Karpas-422 (cell line): ENCODE data around the gene HELLS. TPM values are rescaled to one million over a fixed set of nuclear protein-coding genes. Genes with fewer than 3 reads are reported as not detected.

Experiments
- DNase-seq: peaks from one replicate; pipeline ENCODE4 v3.0.0-alpha.2; 2015
- H2AFZ ChIP-seq: fragments of 200-600 bp; sonication (generic); 2 replicates; pipeline ENCODE4 v1.6.1; 2014; ENCODE audit warnings: antibody characterized with exemption, low read length, mixed read lengths
- H3K27ac ChIP-seq: fragments of 200-600 bp; sonication (generic); 2 replicates; pipeline ENCODE4 v1.5.1; 2014; ENCODE audit warnings: mild to moderate bottlenecking, low read length, moderate library complexity
- H3K27me3 ChIP-seq: fragments of 200-600 bp; sonication (generic); 2 replicates; pipeline ENCODE4 v1.6.1; 2014; ENCODE audit warnings: low read length, mixed read lengths
- H3K36me3 ChIP-seq: fragments of 200-600 bp; sonication (generic); 2 replicates; pipeline ENCODE4 v1.6.1; 2014; ENCODE audit warnings: low read length, mixed read lengths; ENCODE audit not compliant: insufficient read depth
- H3K4me1 ChIP-seq: fragments of 200-600 bp; sonication (generic); 2 replicates; pipeline ENCODE4 v1.6.1; 2014; ENCODE audit warnings: mild to moderate bottlenecking, low read length, mixed read lengths
- H3K4me2 ChIP-seq: fragments of 200-600 bp; sonication (generic); 2 replicates; pipeline ENCODE4 v1.6.1; 2014; ENCODE audit warnings: low read length, low read depth, mild to moderate bottlenecking; ENCODE audit not compliant: poor library complexity, severe bottlenecking
- H3K4me3 ChIP-seq: fragments of 200-600 bp; sonication (generic); 2 replicates; pipeline ENCODE4 v1.5.1; 2014; ENCODE audit warnings: mild to moderate bottlenecking, antibody characterized with exemption, low read length, mixed read lengths
- H3K79me2 ChIP-seq: fragments of 200-600 bp; sonication (generic); 2 replicates; pipeline ENCODE4 v1.6.1; 2014; ENCODE audit warnings: mild to moderate bottlenecking, low read length, mixed read lengths
- H3K9ac ChIP-seq: fragments of 200-600 bp; sonication (generic); 2 replicates; pipeline ENCODE4 v1.6.0; 2014; ENCODE audit warnings: low read length
- H3K9me2 ChIP-seq: fragments of 200-600 bp; sonication (generic), shearing (Covaris generic); replicated peaks from 2 replicates; pipeline ENCODE4 v1.6.0; 2014; ENCODE audit warnings: mild to moderate bottlenecking, low read length, moderate library complexity; ENCODE audit not compliant: insufficient read depth
- H3K9me3 ChIP-seq: fragments of 300-700, 200-600 bp; sonication (generic); 2 replicates; pipeline ENCODE4 v1.6.1; 2014; ENCODE audit warnings: low read length, mixed read lengths
- H4K20me1 ChIP-seq: fragments of 200-600 bp; sonication (generic); 2 replicates; pipeline ENCODE4 v1.6.1; 2014; ENCODE audit warnings: mild to moderate bottlenecking, antibody characterized with exemption, low read length, low read depth; ENCODE audit not compliant: insufficient read depth
- total RNA-seq: library from RNA; depleted of rRNA; stranded (reverse); fragments of >200 nt; shearing (Covaris generic); gene quantifications from 2 replicates; pipeline ENCODE4 v1.2.3, GENCODE V29; 2014; ENCODE audit warnings: low replicate concordance

The HELLS gene
- total RNA-seq, 1 experiment from 2014 or later = 41.2 TPM

- H3K9me2 ChIP-seq = no peaks in the 10 kb centered on the region
- no peaks in the 10 kb centered on the region for H3K79me2 ChIP-seq
- no peaks in the 10 kb centered on the region for H4K20me1 ChIP-seq
- H3K27ac ChIP-seq = no peak overlapping the region
- no peaks in the 10 kb centered on the region for H3K27me3 ChIP-seq
- peaks cover 12% of the 10 kb centered on the region; the same call in 1 of the 2 replicates for H3K36me3 ChIP-seq
- H3K9ac ChIP-seq = no peak overlapping the region
- H3K4me3 ChIP-seq = no peak overlapping the region
- no peak overlapping the region for H3K4me2 ChIP-seq
- H3K9me3 ChIP-seq = no peaks in the 10 kb centered on the region
- no peaks in the 10 kb centered on the region for H3K4me1 ChIP-seq
- no peak overlapping the region for H2AFZ ChIP-seq
- DNase-seq = no peak
These were observed 33.2 kb downstream of the HELLS start for GRCh38 chr10:94578790-94579189.

- no peak for DNase-seq
- H3K79me2 ChIP-seq = no peaks in the 10 kb centered on the region
- H3K9me2 ChIP-seq = no peaks in the 10 kb centered on the region
- no peaks in the 10 kb centered on the region for H3K9me3 ChIP-seq
- H3K9ac ChIP-seq = no peak overlapping the region
- no peak overlapping the region for H3K4me2 ChIP-seq
- H2AFZ ChIP-seq = no peak overlapping the region
- no peak overlapping the region for H3K27ac ChIP-seq
- no peak overlapping the region for H3K4me3 ChIP-seq
- H3K4me1 ChIP-seq = no peaks in the 10 kb centered on the region
- H3K27me3 ChIP-seq = no peaks in the 10 kb centered on the region
- peaks cover 5% of the 10 kb centered on the region; the same call in 1 of the 2 replicates for H3K36me3 ChIP-seq
- no peaks in the 10 kb centered on the region for H4K20me1 ChIP-seq
These were observed 37.5 kb downstream of the HELLS start for GRCh38 chr10:94583124-94583523.

GRCh38 chr10:94591461-94592205 lies 46.0 kb downstream of the HELLS start:
- H3K27me3 ChIP-seq = no peaks in the 10 kb centered on the region

GRCh38 chr10:94602729-94603515 lies 57.3 kb downstream of the HELLS start:
- Histone ChIP-seq H3K27ac (no peak overlapping the region), H3K9ac (no peak overlapping the region), H3K9me3 (no peaks in the 10 kb centered on the region), H3K9me2 (no peaks in the 10 kb centered on the region), H3K4me2 (no peak overlapping the region), H3K79me2 (no peaks in the 10 kb centered on the region), H3K4me1 (no peaks in the 10 kb centered on the region), H3K4me3 (no peak overlapping the region), H2AFZ (no peak overlapping the region), H3K27me3 (no peaks in the 10 kb centered on the region), H4K20me1 (no peaks in the 10 kb centered on the region), H3K36me3 (peaks cover 11% of the 10 kb centered on the region; the same call in 1 of the 2 replicates)
- DNase-seq = no peak

More at GRCh38 chr10:94591461-94592205, 46.0 kb downstream of the HELLS start:
- Histone ChIP-seq H3K4me2 (no peak overlapping the region), H3K4me1 (no peaks in the 10 kb centered on the region), H3K9ac (no peak overlapping the region), H3K79me2 (no peaks in the 10 kb centered on the region), H3K4me3 (no peak overlapping the region), H4K20me1 (no peaks in the 10 kb centered on the region), H2AFZ (no peak overlapping the region), H3K36me3 (peaks cover 17% of the 10 kb centered on the region; the same call in 1 of the 2 replicates), H3K27ac (no peak overlapping the region), H3K9me3 (no peaks in the 10 kb centered on the region), H3K9me2 (no peaks in the 10 kb centered on the region)
- no peak for DNase-seq

DNA sequence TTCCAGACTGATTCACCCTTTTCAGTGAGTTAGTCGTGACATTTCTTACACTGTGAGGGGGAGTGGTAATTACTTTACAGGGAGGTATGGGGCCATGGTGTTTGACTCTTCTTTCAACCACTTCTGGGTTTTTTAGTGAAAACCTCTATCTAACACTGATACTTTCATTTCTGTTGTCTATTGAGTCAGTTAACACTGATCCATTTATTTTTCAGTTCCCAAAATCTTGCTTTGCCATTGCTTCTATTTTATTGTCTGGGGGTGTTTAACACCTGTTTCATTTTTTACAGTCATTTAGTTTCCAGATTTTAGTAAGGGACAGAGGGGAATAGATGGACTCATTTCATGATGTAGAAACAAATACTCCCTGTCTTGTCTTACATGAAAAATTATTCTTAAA lies 61.5 kb downstream of the HELLS start:
- Histone ChIP-seq H3K4me2 (no peak overlapping the region), H3K27me3 (no peaks in the 10 kb centered on the region), H2AFZ (no peak overlapping the region), H3K9ac (no peak overlapping the region), H3K9me3 (no peaks in the 10 kb centered on the region), H3K4me1 (no peaks in the 10 kb centered on the region), H3K79me2 (no peaks in the 10 kb centered on the region), H3K36me3 (peaks cover 11% of the 10 kb centered on the region; the same call in 1 of the 2 replicates), H4K20me1 (no peaks in the 10 kb centered on the region), H3K9me2 (no peaks in the 10 kb centered on the region), H3K27ac (no peak overlapping the region), H3K4me3 (no peak overlapping the region)
- no peak for DNase-seq

DNA sequence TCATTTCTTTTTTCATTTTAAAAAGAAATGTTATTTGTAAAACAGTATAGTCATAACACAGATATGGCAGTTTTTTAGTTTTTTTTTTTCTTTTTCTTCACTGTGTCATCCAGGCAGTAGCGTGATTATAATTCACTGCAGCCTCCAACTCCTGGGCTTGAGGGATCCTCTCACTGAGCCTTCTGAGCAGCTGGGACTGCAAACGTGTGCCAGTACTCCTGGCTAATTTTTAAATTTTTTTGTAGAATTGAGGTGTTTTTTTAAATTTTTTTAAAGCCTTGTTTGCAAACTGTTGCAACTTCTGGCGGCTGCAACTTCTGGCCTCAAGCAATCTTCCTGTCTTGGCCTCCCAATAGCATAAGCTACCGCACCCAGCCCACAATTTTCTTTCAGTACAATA lies 63.0 kb downstream of the HELLS start:
- Histone ChIP-seq H3K9me2 (no peaks in the 10 kb centered on the region), H3K4me2 (no peak overlapping the region), H3K27ac (no peak overlapping the region), H3K79me2 (no peaks in the 10 kb centered on the region), H4K20me1 (no peaks in the 10 kb centered on the region), H3K36me3 (peaks cover 5% of the 10 kb centered on the region; the same call in 1 of the 2 replicates), H2AFZ (no peak overlapping the region), H3K9ac (no peak overlapping the region), H3K4me1 (no peaks in the 10 kb centered on the region), H3K27me3 (no peaks in the 10 kb centered on the region), H3K9me3 (no peaks in the 10 kb centered on the region), H3K4me3 (no peak overlapping the region)
- no peak for DNase-seq

GRCh38 chr10:94614558-94614957 lies 69.0 kb downstream of the HELLS start:
- Histone ChIP-seq H3K9me2 (no peaks in the 10 kb centered on the region), H3K9ac (no peak overlapping the region), H3K4me3 (no peak overlapping the region), H3K79me2 (no peaks in the 10 kb centered on the region), H3K4me1 (no peaks in the 10 kb centered on the region), H4K20me1 (no peaks in the 10 kb centered on the region), H3K27me3 (no peaks in the 10 kb centered on the region), H3K4me2 (no peak overlapping the region), H2AFZ (no peak overlapping the region), H3K36me3 (0 out of 2 replicates have a peak, but pooled peaks cover 2% of the 10 kb centered on the region), H3K27ac (no peak overlapping the region), H3K9me3 (no peaks in the 10 kb centered on the region)
- DNase-seq = no peak

DNA sequence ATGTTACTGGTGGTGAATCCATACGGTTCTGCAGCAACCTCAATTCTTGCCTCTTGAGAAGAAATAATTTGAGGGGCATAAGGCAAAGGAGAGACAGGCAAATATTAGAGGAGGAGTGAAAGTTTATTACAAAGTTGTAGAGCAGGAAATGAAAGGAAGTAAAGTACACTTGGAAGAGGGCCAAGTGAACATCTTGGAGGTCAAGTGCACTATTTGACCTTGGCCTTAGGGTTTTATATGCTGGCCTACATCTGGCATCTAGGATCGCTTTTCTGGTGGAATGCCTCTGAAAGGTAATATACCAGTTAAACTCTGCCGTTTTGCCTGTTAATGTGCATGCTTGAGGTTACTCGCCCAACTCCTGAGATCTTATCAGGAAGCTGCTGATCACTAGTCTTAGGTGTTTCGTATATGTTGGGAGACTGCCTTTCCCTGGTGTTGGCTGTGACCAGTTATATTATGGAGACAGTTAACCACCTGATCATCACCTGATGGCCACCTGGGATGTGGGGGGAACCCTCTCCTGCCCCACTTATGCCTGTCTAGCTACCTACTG lies 71.9 kb downstream of the HELLS start:
- H3K4me3 ChIP-seq = no peak overlapping the region
- no peaks in the 10 kb centered on the region for H3K27me3 ChIP-seq
- no peak overlapping the region for H3K9ac ChIP-seq
- H2AFZ ChIP-seq = no peak overlapping the region
- H3K4me1 ChIP-seq = no peaks in the 10 kb centered on the region
- H4K20me1 ChIP-seq = no peaks in the 10 kb centered on the region
- H3K9me3 ChIP-seq = no peaks in the 10 kb centered on the region
- no peak overlapping the region for H3K4me2 ChIP-seq
- H3K9me2 ChIP-seq = no peaks in the 10 kb centered on the region
- DNase-seq = no peak
- H3K36me3 ChIP-seq = no peaks in the 10 kb centered on the region
- no peaks in the 10 kb centered on the region for H3K79me2 ChIP-seq
- H3K27ac ChIP-seq = no peak overlapping the region
